GM18861 (cell line): ENCODE data around the gene PTPRM.

Experiments used
- ATAC-seq: cut with Tn5 transposase; IDR thresholded peaks from one replicate; pipeline ENCODE4 v1.9.1; 2021; ENCODE audit not compliant: unreplicated experiment

The PTPRM gene

DNA sequence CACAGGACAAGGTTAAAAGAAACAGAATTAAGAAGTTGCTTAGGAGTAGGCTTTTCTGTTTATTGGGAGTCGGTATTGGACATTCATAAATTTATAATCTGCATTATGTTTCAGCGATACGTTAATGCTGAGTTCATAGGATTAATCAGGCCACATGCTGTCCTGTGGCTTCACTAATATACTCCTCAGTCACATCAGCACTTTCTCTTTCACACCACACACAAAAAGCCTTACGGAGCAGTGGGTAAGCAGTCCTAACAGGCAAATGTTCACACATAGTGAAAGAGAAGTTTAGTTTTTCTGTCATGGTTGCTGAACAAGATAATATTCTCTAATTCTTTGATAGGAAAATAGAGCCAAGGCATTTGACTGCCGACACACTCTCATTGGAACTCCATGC lies 630.4 kb downstream of the PTPRM start:
- ATAC-seq, result no peak

GRCh38 chr18:8207996-8208395 lies 640.9 kb downstream of the PTPRM start:
- no peak for ATAC-seq

- ATAC-seq, result no peak
These were observed 641.6 kb downstream of the PTPRM start for GRCh38 chr18:8208716-8209115.

- ATAC-seq, result no peak
These were observed 646.0 kb downstream of the PTPRM start for GRCh38 chr18:8212896-8213780.

DNA sequence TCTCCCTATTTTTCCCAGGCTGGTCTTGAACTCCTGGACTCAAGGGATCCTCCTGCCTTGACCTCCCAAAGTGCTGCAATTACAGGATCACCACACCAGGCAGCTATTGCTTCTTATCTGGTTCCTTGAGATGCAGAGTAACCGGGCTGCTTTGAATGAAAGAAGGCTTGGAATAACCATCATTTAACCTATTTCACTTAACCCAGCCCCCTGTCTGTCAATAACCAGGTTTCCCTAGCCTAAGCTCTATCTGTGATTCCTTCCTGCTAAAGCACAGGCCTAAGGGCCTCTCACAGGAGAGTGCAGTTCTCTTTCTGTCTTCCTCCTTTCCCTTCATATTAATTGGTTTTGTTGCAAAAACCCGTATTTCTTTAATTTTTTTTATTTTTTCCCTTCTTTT lies 648.6 kb downstream of the PTPRM start:
- no peak for ATAC-seq

GRCh38 chr18:8217051-8217564 lies 650.0 kb downstream of the PTPRM start:
- ATAC-seq, result no peak

DNA sequence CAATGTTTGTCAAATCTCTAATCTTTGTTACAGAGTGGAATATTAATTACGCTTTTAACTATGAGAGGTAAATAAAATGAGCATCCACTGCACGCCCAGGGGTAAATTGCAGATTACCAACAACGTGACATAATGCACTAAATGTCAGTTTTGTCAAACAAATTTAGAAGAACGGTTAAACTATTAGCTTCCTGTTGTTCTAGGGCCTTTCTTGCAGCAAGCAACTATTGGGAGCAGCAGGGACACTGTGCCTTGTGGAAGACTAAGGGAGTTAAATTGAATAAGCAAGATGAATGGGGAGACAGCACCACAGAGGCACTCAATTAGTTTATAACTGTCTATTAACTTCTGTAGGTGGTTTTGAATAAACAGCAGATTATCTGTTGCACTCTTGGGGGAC lies 651.1 kb downstream of the PTPRM start:
- no peak for ATAC-seq

GRCh38 chr18:8221452-8221851 lies 654.3 kb downstream of the PTPRM start:
- ATAC-seq, result no peak

GRCh38 chr18:8224576-8224975 lies 657.5 kb downstream of the PTPRM start:
- no peak for ATAC-seq

DNA sequence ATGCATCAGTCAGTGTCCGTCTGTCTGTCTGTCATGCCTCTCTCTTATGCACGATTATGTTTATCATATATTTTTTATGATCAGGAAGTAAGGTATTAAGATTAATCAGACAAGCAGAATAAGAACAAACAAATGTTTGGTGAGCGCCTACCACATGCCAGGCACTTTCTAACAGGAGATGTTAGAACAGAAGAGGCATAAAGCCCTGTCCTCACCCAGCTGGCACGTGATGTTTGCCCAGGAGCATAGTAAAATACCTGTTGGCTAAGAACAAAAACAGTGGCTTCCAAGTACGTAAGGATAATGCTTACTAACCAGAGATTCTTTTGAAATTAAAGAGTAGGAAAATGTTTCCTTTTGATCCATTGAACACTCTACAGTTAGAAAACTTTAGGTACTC lies 661.9 kb downstream of the PTPRM start:
- ATAC-seq, result no peak

- ATAC-seq, result no peak
These were observed 662.7 kb downstream of the PTPRM start for GRCh38 chr18:8229787-8230186.

DNA sequence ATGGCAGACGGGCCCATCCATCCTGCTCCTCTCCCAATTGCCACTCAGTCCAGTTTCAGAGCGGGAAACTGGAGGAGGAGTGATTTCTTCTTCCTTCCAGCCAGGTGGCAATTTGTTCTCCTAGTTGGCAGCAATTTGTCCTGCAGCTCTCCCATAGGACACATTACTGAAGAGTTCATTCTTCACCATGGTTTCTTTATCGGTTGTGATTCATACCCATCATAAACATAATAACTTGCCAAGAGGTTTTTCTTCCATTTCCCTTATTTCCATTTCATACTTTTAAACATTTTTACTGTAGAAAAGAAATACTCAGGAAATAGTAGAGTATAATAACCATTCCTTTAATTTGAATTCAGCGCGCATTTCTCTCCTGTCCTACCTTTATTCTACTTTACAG lies 664.2 kb downstream of the PTPRM start:
- no peak for ATAC-seq

GRCh38 chr18:8232791-8233190 lies 665.7 kb downstream of the PTPRM start:
- ATAC-seq, result no peak

DNA sequence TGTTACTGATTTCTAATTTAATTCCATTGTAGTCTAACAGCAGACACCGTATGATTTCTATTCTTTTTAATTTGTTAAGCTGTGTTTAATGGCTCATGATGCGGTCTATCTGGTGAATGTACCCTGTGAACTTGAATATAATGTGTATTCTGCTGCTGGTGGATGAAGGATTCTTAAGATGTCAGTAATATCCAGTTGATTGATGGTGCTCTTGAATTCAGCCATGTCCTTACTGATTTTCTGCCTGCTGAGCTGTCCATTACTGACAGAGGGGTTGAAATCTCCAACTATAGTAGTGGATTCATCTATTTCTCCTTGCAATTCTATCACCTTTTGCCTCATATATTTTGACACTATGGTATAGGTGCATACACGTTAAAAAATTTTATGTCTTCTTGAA lies 668.8 kb downstream of the PTPRM start:
- no peak for ATAC-seq

DNA sequence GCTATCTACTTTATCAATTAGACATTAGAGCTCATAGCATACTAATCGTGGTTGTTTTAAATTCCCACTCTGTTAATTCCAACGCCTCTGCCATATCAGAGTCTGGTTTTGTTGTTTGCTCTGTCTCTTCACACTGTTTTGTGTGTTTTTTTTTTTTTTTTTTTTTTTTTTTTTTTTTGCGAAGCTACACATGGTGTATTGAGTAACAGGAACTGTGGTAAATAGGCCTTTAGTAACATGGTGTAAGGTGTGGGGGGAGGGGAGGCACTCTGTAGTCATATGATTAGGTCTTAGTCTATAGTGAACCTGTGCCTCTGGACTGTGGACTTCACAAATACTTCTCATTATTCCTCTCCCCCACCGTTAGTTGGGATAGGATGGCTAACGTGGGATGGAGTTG lies 671.4 kb downstream of the PTPRM start:
- ATAC-seq, result no peak

GRCh38 chr18:8241731-8242130 lies 674.6 kb downstream of the PTPRM start:
- no peak for ATAC-seq

GRCh38 chr18:8242151-8242696 lies 675.1 kb downstream of the PTPRM start:
- ATAC-seq, result no peak

DNA sequence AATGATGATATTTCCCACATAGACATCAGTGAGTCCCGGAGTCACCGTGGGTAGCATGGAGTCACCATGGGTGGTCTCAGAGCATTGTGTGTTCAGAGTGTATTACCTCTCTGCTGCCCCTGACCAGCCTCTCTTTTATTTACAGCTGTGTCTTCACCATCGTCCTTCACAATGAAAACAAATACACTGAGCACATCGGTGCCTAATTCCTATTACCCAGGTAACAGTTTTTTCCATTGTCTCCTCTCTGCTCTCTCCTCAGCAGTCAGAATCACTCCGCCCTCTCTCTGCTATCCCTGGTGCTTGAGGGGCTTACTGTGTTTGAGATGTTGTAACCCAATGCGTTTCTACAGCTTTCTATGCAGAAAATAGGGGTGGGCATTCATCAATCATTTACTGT lies 680.6 kb downstream of the PTPRM start:
- ATAC-seq, result no peak

DNA sequence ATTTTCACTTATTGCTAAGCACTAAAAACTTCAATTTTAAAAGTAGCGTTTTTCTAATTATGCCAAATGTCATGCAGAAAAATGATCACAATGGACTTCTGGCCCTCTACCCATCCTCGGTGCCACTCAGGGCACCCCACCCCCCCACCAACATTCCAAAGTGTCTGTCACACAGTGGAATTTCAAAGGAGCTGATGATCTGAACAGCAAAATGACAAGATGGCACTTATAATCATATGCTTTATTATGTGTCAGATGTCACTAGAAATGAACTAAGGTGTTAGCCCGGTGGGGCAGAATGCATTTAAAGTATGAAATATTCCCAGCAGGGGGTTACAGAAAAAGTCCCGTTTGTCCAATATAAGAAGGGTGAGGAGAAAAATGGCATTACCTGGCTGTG lies 681.5 kb downstream of the PTPRM start:
- no peak for ATAC-seq

DNA sequence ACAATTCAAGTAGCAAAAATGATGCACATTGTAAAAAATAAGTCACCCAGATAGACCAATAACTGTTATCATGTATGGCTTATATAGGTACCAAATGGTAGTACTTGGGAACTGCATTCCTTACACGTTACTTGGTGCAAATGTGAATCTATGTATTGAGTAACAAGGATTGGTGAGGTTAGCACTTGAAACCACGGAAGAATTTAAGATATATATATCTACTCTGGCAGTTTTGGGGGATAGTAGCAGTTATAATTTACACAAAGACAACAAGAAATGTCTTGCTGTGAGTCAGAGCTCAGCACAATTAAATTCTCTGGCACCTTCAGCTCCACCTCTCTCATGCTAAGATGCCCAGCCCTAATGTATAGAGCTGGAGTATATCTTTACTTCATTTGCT lies 682.7 kb downstream of the PTPRM start:
- ATAC-seq, result no peak

- ATAC-seq, result no peak
These were observed 685.3 kb downstream of the PTPRM start for GRCh38 chr18:8252371-8252770.

DNA sequence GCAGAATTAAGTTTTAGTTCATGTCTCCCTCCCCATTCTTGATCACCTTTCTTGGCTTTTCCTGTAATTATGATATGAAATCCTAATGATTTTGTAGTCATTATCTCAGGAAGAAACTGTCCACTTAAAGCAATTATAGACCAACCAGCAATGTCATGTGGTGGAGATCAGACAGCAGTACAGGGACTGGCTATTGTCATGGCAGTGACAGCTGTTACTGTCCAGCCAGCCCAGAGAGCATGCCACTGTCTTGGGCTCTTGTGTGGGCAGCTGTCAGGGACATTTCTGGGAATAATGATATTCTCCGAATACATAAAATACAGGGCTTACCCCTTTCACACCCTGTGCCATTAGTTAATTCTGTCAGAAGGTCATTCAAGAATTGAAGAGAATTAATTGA lies 686.8 kb downstream of the PTPRM start:
- no peak for ATAC-seq

DNA sequence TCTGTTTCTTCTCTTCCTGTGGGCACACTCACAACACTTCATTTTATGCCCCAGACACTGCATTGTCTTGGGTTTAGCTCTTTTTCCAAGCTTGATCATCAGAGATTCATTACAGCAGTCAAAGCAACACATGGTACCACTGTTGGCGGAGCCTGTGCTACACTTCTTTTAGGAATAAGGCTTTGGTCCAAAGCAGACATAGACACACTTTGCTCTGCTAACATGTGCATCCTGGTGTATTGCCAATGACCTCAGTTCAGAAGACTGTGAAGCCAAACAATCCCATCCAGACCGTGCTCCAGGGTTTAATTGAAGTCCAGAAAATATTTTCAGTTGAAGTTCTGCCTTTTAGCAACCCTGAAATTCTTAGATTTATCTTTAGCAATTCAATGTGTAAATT lies 687.5 kb downstream of the PTPRM start:
- ATAC-seq, result no peak
